Measurements from ENCODE around the gene SRGAP1.

SRGAP1 gene

DNA sequence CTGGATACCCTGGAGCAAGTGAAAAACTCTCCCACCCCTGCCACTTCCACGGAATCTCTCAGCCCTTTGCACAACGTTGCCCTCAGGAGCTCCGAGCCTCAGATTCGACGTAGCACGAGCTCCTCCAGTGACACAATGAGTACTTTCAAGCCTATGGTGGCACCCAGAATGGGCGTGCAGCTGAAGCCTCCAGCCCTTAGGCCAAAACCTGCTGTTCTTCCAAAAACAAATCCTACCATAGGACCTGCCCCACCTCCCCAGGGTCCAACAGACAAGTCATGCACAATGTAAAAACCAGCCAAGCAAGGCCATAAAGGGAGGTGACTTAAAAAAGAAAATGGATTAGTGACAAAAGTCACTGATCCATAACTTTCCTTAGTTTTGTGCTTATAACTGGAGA lies 297.9 kb downstream of the SRGAP1 start:
- TF ChIP-seq CTCF (IDR thresholded peaks at IDR 0.05; ENCODE audit: extremely low read depth, missing control alignments), result no peak
- DNase-seq (ENCODE audit: low spot score), result no peak

DNA sequence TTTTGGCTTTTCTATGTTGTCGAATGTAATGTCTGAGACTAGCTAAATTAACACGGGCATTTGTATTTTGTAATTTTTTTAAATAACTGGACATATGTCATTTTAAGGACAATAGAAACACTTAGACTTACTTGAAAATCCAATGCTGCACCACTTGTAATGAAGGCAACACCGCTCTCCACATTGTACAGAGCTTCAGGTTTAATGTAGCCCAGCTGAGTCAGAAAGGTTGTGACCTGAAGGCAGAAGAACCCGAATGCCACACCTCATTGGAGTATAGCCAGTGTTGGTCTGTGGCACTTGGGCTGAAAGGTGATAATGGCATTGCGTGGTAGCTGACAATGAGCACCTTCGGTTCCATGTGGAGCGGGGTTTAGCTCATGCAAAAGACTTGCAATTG lies 298.3 kb downstream of the SRGAP1 start:
- DNase-seq (ENCODE audit: low spot score), result no peak
- TF ChIP-seq CTCF (IDR thresholded peaks at IDR 0.05; ENCODE audit: extremely low read depth, missing control alignments), result no peak

GRCh38 chr12:64145226-64145625 lies 300.7 kb downstream of the SRGAP1 start:
- no peak for TF ChIP-seq CTCF (IDR thresholded peaks at IDR 0.05; ENCODE audit: extremely low read depth, missing control alignments)
- no peak for DNase-seq (ENCODE audit: low spot score)

DNA sequence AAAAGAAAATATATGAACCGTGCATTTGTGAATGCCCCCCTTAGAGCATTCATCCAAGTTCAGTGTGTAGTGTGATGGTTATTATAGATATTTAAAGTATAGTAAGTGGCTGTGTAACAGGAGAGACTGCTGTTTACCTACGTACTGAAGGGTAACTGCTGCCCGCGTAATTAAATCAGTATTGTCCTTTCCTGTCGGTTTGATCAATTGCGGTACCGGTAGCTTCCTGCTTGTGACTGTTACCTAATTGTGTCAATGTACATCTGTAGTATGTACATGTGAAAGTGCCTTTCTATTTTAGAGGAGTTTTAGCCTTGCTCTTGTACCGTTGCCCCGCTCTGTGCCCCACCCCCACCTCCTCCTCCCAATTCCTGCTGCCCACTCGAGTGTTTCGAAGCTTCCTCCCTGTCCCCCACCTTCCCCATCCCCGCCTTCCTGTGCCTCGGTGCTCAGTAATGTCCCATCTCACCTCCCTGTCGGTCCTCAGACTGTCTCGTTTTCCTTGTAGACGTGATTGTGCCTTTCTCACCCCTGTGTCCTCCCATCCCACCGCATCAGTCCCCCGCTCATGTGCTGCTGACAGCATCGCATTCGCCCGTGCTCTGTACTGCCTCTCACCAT lies 302.6 kb downstream of the SRGAP1 start:
- TF ChIP-seq CTCF (IDR thresholded peaks at IDR 0.05; ENCODE audit: extremely low read depth, missing control alignments), result no peak
- no peak for DNase-seq (ENCODE audit: low spot score)

DNA sequence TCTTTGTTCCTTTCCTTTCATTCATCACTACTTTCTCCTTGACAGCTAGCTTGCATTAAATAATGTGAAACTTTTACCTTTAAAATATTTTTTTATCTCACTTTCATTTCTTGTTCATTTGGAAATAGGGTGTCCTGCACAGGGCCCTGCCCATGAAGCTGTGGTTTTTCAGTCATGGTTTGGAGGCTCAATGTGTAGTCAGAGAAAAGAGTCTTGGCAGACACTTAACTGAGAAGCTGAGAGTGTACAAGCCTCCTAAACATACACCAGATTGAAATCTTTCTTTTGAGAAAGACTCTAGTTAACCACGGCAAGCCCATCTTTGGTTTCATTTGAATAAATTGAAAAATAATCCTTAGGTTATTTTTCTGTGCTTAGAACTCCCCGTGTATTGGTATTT lies 303.4 kb downstream of the SRGAP1 start:
- DNase-seq (ENCODE audit: low spot score), result no peak
- no peak for TF ChIP-seq CTCF (IDR thresholded peaks at IDR 0.05; ENCODE audit: extremely low read depth, missing control alignments)

GRCh38 chr12:64154677-64155076 lies 310.2 kb downstream of the SRGAP1 start:
- TF ChIP-seq CTCF (IDR thresholded peaks at IDR 0.05; ENCODE audit: extremely low read depth, missing control alignments), result no peak

GRCh38 chr12:64157110-64157509 lies 312.6 kb downstream of the SRGAP1 start:
- DNase-seq (ENCODE audit: low spot score), result no peak
- TF ChIP-seq CTCF (IDR thresholded peaks at IDR 0.05; ENCODE audit: extremely low read depth, missing control alignments), result no peak

More at GRCh38 chr12:64154677-64155076, 310.2 kb downstream of the SRGAP1 start:
- no peak for DNase-seq (ENCODE audit: low spot score)
